ENCODE data around the gene RAPGEF5.
A peak's percentile ranks its signal among the peaks of the same experiment; 100 is the strongest.

RAPGEF5 gene

GRCh38 chr7:22357311-22358175 is 589 bp upstream of the RAPGEF5 start:
- H3K27ac ChIP-seq: peak overlapping the region; percentile 15
- H3K79me2 ChIP-seq: no peaks in the 10 kb centered on the region
- no peaks in the 10 kb centered on the region for H3K9me3 ChIP-seq (ENCODE audit: control insufficient read depth, low read length)
- no peaks in the 10 kb centered on the region for H3K36me3 ChIP-seq (ENCODE audit: control insufficient read depth, insufficient read depth, low read length)
- H3K4me2 ChIP-seq (ENCODE audit: low read length): peak overlapping the region; percentile 52
- H3K27me3 ChIP-seq (ENCODE audit: control insufficient read depth, insufficient read depth, low read length): no peaks in the 10 kb centered on the region
- H2AFZ ChIP-seq: peak overlapping the region; percentile 63
- H3K9ac ChIP-seq: no peak overlapping the region
- peaks cover 6% of the 10 kb centered on the region for H3K4me1 ChIP-seq
- H3K4me3 ChIP-seq (ENCODE audit: low read depth, low read length): no peak overlapping the region
- TF ChIP-seq CTCF (IDR thresholded peaks at IDR 0.05): no peak

- H2AFZ ChIP-seq: peak overlapping the region; percentile 70
- no peaks in the 10 kb centered on the region for H3K36me3 ChIP-seq (ENCODE audit: control insufficient read depth, insufficient read depth, low read length)
- H3K79me2 ChIP-seq: no peaks in the 10 kb centered on the region
- H3K4me3 ChIP-seq (ENCODE audit: low read depth, low read length): peak overlapping the region; percentile 54
- peak overlapping the region; percentile 78 for H3K4me2 ChIP-seq (ENCODE audit: low read length)
- peaks cover 6% of the 10 kb centered on the region for H3K4me1 ChIP-seq
- H3K9me3 ChIP-seq (ENCODE audit: control insufficient read depth, low read length): no peaks in the 10 kb centered on the region
- no peak overlapping the region for H3K9ac ChIP-seq
- H3K27ac ChIP-seq: no peak overlapping the region
- no peaks in the 10 kb centered on the region for H3K27me3 ChIP-seq (ENCODE audit: control insufficient read depth, insufficient read depth, low read length)
- no peak for TF ChIP-seq CTCF (IDR thresholded peaks at IDR 0.05)
Observed at GRCh38 chr7:22356010-22356691, 803 bp downstream of the RAPGEF5 start.

DNA sequence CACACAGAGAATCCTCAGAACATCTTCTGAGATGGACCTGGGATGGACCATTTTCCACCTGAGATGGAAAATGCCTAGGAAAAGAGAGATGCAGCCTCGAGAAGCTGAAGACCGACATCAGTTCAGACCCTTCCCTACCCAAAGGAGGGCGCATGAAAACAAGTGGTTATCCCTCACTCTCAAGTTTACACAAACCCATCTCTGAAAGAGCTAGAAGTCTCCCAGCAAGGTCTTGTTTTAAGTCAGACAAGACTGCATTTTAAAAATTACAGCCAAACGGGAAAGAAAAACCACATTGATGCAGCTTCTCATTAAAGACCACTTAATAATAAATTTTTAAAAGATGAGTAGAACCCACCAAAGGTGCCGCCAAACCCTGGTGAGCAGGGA is 1.3 kb downstream of the RAPGEF5 start:
- no peak overlapping the region for H2AFZ ChIP-seq
- TF ChIP-seq CTCF (IDR thresholded peaks at IDR 0.05): no peak
- H3K27ac ChIP-seq: no peak overlapping the region
- peak overlapping the region; percentile 78 for H3K4me2 ChIP-seq (ENCODE audit: low read length)
- H3K36me3 ChIP-seq (ENCODE audit: control insufficient read depth, insufficient read depth, low read length): no peaks in the 10 kb centered on the region
- H3K79me2 ChIP-seq: no peaks in the 10 kb centered on the region
- H3K4me3 ChIP-seq (ENCODE audit: low read depth, low read length): peak overlapping the region; percentile 54
- no peak overlapping the region for H3K9ac ChIP-seq
- H3K27me3 ChIP-seq (ENCODE audit: control insufficient read depth, insufficient read depth, low read length): no peaks in the 10 kb centered on the region
- peaks cover 11% of the 10 kb centered on the region for H3K4me1 ChIP-seq
- no peaks in the 10 kb centered on the region for H3K9me3 ChIP-seq (ENCODE audit: control insufficient read depth, low read length)

GRCh38 chr7:22354462-22354861 is 2.5 kb downstream of the RAPGEF5 start:
- no peaks in the 10 kb centered on the region for H3K36me3 ChIP-seq (ENCODE audit: control insufficient read depth, insufficient read depth, low read length)
- no peaks in the 10 kb centered on the region for H3K27me3 ChIP-seq (ENCODE audit: control insufficient read depth, insufficient read depth, low read length)
- no peak overlapping the region for H3K4me2 ChIP-seq (ENCODE audit: low read length)
- no peak for TF ChIP-seq CTCF (IDR thresholded peaks at IDR 0.05)
- H3K9ac ChIP-seq: no peak overlapping the region
- no peak overlapping the region for H2AFZ ChIP-seq
- no peak overlapping the region for H3K27ac ChIP-seq
- H3K4me3 ChIP-seq (ENCODE audit: low read depth, low read length): no peak overlapping the region
- peaks cover 11% of the 10 kb centered on the region for H3K4me1 ChIP-seq
- no peaks in the 10 kb centered on the region for H3K9me3 ChIP-seq (ENCODE audit: control insufficient read depth, low read length)
- no peaks in the 10 kb centered on the region for H3K79me2 ChIP-seq

Data from parathyroid adenoma (tissue), 2 donors.